OCI-LY1 (cell line): ENCODE results near the gene LRP8.

Source experiments
- H2AFZ ChIP-seq: fragments of 200-600 bp; sonication (generic), shearing (Covaris generic); 2 replicates; pipeline ENCODE4 v1.6.0; 2014; ENCODE audit warnings: antibody characterized with exemption, mild to moderate bottlenecking, low read length
- H3F3A ChIP-seq: fragments of 200-600 bp; sonication (generic), shearing (Covaris generic); 2 replicates; pipeline ENCODE4 v1.6.0; 2014; ENCODE audit warnings: mild to moderate bottlenecking, antibody characterized with exemption, low read length, moderate library complexity; ENCODE audit not compliant: insufficient read depth
- H3K27ac ChIP-seq: fragments of 200-600 bp; sonication (generic); 2 replicates; pipeline ENCODE4 v1.5.1; 2014; ENCODE audit warnings: low read length, mixed run types, mild to moderate bottlenecking, low read depth; ENCODE audit not compliant: poor library complexity, severe bottlenecking
- H3K27me3 ChIP-seq: fragments of 200-600 bp; sonication (generic); 2 replicates; pipeline ENCODE4 v1.6.0; 2014; ENCODE audit warnings: antibody characterized with exemption, mild to moderate bottlenecking, low read length, moderate library complexity; ENCODE audit not compliant: insufficient read depth
- H3K36me3 ChIP-seq: fragments of 200-600 bp; sonication (generic); 2 replicates; pipeline ENCODE4 v1.6.1; 2014; ENCODE audit warnings: mild to moderate bottlenecking, antibody characterized with exemption, low read length, moderate library complexity, mixed read lengths; ENCODE audit not compliant: insufficient read depth
- H3K4me1 ChIP-seq: fragments of 200-600 bp; sonication (generic); 2 replicates; pipeline ENCODE4 v1.5.1; 2014; ENCODE audit warnings: mild to moderate bottlenecking, low read length, moderate library complexity; ENCODE audit not compliant: insufficient read depth, severe bottlenecking
- H3K4me2 ChIP-seq: fragments of 200-600 bp; sonication (generic), shearing (Covaris generic); 2 replicates; pipeline ENCODE4 v1.6.1; 2014; ENCODE audit warnings: low read length
- H3K4me3 ChIP-seq: fragments of 200-600 bp; sonication (generic); 2 replicates; pipeline ENCODE4 v1.5.1; 2014; ENCODE audit warnings: low read length, low read depth, mild to moderate bottlenecking, mixed read lengths; ENCODE audit not compliant: poor library complexity, severe bottlenecking
- H3K79me2 ChIP-seq: fragments of 200-600 bp; shearing (Covaris generic); 2 replicates; pipeline ENCODE4 v1.6.1; 2016; ENCODE audit warnings: mixed run types, low read length, mixed read lengths; ENCODE audit not compliant: insufficient read depth
- H3K9ac ChIP-seq: fragments of 200-600 bp; sonication (generic), shearing (Covaris generic); 2 replicates; pipeline ENCODE4 v1.6.1; 2014; ENCODE audit warnings: mild to moderate bottlenecking, low read length, mixed read lengths
- H3K9me2 ChIP-seq: fragments of 200-600 bp; sonication (generic), shearing (Covaris generic); 2 replicates; pipeline ENCODE4 v1.6.1; 2014; ENCODE audit warnings: low read depth, mild to moderate bottlenecking, low read length, mixed read lengths
- H3K9me3 ChIP-seq: fragments of 200-600 bp; shearing (Covaris generic); 2 replicates; pipeline ENCODE4 v1.6.1; 2014; ENCODE audit warnings: low read length, mixed read lengths
- H4K20me1 ChIP-seq: fragments of 200-600 bp; sonication (generic), shearing (Covaris generic); 2 replicates; pipeline ENCODE4 v1.6.0; 2016; ENCODE audit warnings: mild to moderate bottlenecking, low read length; ENCODE audit not compliant: insufficient read depth
- CTCF ChIP-seq: fragments of 200-600 bp; sonication (generic), shearing (Covaris generic); IDR thresholded peaks from 2 replicates; pipeline ENCODE4 v1.5.1; 2017; ENCODE audit warnings: mild to moderate bottlenecking, antibody characterized with exemption, low read length, moderate library complexity, mixed read lengths
- EZH2 ChIP-seq: fragments of 200-600 bp; sonication (generic), shearing (Covaris generic); IDR thresholded peaks from 2 replicates; pipeline ENCODE4 v1.8.0; 2017; ENCODE audit warnings: borderline replicate concordance, mixed run types, mild to moderate bottlenecking, antibody characterized with exemption, low read length, moderate library complexity, mixed read lengths

Gene LRP8

DNA sequence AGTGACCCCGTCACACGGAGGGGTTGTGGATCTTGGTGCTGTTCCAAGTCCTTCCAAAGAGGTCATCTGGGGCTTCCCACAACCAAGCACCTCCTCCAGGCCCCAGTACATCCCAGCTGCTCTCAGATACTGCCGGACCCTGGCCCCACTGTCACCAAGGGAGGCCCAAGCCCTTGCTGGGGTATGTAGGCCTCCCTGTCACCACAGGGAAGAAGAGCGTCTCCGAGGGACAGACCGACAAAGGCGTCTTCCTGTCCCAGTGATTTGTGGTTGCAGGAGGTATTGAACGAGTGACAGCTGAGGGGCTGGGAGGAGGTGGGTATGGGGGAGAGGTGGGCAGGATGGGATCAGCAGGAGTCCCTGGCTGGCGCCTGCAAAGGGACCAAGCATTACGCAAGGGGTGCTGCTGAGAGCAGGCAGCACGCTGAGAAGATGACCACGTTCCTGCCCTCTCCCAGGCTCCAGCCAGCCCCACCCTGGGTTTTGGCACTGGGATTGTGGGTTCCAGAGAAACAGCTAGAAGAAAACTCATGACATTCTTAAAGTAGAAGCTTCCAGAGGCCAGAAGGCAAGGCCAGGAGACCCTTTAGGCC is 29.7 kb downstream of the LRP8 start:
- H3K4me1 ChIP-seq: peaks cover 21% of the 10 kb centered on the region
- no peaks in the 10 kb centered on the region for H3K27me3 ChIP-seq
- H3K9me3 ChIP-seq: no peaks in the 10 kb centered on the region
- H3K36me3 ChIP-seq: peaks cover 22% of the 10 kb centered on the region; the same call in 1 of the 2 replicates
- H3K27ac ChIP-seq: no peak overlapping the region
- no peak overlapping the region for H3K9ac ChIP-seq
- peaks cover 13% of the 10 kb centered on the region for H3K79me2 ChIP-seq
- H3K4me3 ChIP-seq: no peak overlapping the region
- H4K20me1 ChIP-seq: no peaks in the 10 kb centered on the region
- no peaks in the 10 kb centered on the region for H3F3A ChIP-seq
- TF ChIP-seq CTCF: no peak
- no peak for TF ChIP-seq EZH2
- H3K4me2 ChIP-seq: no peak overlapping the region
- no peaks in the 10 kb centered on the region for H3K9me2 ChIP-seq
- no peak overlapping the region for H2AFZ ChIP-seq

- Histone ChIP-seq H3K4me3 (no peak overlapping the region), H3K79me2 (peaks cover 13% of the 10 kb centered on the region), H2AFZ (no peak overlapping the region), H3K27ac (no peak overlapping the region), H3K27me3 (no peaks in the 10 kb centered on the region), H4K20me1 (no peaks in the 10 kb centered on the region), H3K36me3 (peaks cover 19% of the 10 kb centered on the region; the same call in 1 of the 2 replicates), H3K4me2 (no peak overlapping the region), H3K9ac (no peak overlapping the region), H3K9me2 (no peaks in the 10 kb centered on the region), H3K4me1 (peaks cover 26% of the 10 kb centered on the region), H3K9me3 (no peaks in the 10 kb centered on the region), H3F3A (no peaks in the 10 kb centered on the region)
- TF ChIP-seq EZH2: no peak
- no peak for TF ChIP-seq CTCF
These were observed 30.7 kb downstream of the LRP8 start for GRCh38 chr1:53297195-53297594.

GRCh38 chr1:53296117-53296749 is 31.6 kb downstream of the LRP8 start:
- Histone ChIP-seq H3K79me2 (peaks cover 13% of the 10 kb centered on the region; the same call in 1 of the 2 replicates), H3K9me3 (no peaks in the 10 kb centered on the region), H3K4me2 (no peak overlapping the region)

More at GRCh38 chr1:53296117-53296749, 31.6 kb downstream of the LRP8 start:
- no peaks in the 10 kb centered on the region for H4K20me1 ChIP-seq
- H3K27ac ChIP-seq: peak overlapping the region; percentile 50
- H3F3A ChIP-seq: no peaks in the 10 kb centered on the region
- H3K36me3 ChIP-seq: peaks cover 23% of the 10 kb centered on the region; the same call in 1 of the 2 replicates
- peaks cover 26% of the 10 kb centered on the region for H3K4me1 ChIP-seq
- no peak for TF ChIP-seq EZH2
- TF ChIP-seq CTCF: no peak
- no peak overlapping the region for H3K9ac ChIP-seq
- H3K4me3 ChIP-seq: no peak overlapping the region
- no peaks in the 10 kb centered on the region for H3K9me2 ChIP-seq
- H3K27me3 ChIP-seq: no peaks in the 10 kb centered on the region
- no peak overlapping the region for H2AFZ ChIP-seq
